NCI-H82 treated with DMSO at 0.1 percent for 48 hours (cell line): ENCODE data around the gene ANO8.
"Not testable (repeated sequence)": the region's sequence is repeated elsewhere in the genome, so short reads cannot be mapped to it uniquely, and the experiment has no call there.

Experiments used
- DNase-seq: peaks from one replicate; lab custom pipeline; 2025; ENCODE audit not compliant: unreplicated experiment; lab: John Stamatoyannopoulos, UW

Gene ANO8

DNA sequence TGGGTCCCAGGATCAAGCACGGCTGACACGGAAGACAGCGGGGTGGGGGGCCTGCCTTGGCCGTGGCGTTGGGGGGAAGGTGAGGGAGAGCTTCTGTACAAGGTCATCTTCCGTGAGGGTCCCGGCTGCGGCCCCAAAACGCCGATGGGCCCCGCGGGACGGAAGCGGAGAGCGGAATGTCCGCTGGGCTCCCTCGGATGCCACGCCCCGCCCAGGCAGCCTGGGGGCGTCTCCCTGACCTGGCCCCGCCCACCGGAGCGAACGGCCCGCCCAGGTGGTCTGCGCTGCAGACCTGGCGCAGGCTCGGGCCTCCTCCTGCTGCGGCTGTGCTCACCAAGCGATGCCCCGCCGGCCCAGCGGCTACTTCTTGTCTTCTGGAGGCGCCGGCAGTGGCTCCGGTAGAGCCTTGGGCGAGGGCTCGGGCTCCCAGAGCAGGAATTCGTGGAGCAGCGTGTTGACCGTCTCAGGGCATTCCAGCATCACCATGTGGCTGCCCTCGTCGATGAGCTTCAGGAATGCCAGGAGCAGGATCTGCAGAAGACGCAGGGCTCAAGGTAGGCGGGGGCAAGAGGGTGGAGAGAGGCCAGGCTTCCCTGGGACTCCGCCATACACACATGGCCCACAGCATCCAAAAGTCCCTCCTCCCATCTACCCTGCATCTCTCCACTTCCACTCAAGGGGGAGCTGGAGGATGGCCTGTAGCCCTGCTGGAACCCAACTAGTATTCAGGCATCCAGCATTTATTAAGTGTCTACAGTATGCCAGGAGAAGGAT lies 42.2 kb downstream of the ANO8 start:
- peak; percentile 90 for DNase-seq

DNA sequence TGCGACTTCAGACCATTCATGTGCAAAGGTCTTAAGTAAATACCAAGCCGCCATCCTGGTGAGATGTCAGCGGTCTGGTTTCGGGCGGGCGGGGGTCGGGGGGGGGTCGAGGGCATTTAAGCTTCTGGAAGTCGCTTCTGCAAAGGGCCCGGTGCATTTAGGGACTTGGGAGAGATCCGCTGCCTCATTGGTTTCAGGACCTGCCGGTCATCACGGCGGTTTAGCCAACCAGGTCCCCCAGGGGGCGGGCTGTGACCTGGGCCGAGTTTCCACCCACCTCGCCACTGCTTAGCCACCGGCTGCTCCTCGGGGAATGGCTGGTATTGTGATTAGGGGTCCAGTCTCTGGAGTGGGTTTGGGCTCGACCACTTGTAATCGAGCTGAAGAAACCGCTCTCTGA lies 45.2 kb downstream of the ANO8 start:
- peak; percentile 77 for DNase-seq

DNA sequence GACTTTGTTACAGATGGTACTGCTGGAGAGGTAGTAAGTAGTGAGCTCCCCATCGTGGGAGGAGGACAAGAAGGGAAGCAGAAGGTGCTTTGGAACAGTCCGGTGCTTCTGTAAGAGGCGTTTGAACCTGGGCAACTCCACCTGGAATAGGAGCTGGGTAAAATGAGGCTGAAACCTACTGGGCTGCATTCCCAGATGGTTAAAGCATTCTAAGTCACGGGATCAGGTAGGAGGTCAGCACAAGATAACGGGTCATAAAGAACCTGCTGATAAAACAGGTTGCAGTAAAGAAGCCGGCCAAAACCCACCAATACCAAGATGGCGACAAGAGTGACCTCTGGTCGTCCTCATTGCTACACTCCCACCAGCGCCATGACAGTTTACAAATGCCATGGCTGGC lies 47.9 kb downstream of the ANO8 start:
- DNase-seq = no peak

DNA sequence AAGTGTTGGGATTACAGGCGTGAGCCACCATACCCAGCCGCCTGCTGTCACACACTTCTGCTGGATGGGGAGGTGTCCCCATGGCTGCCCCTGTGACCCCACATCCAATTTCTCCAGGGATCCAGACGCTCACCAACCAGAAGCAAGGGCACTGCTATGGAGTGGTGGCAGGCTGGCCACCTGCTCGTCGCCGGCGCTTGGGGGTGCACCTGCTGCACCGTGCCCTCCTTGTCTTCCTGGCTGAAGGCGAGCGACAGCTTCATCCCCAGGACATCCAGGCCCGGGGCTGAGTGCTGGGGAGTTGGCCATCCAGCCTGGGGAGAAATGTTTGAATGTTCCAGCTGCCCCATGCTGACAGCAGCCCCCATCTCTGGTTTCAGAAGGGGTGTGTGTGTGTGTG lies 48.4 kb downstream of the ANO8 start:
- DNase-seq = no peak

DNA sequence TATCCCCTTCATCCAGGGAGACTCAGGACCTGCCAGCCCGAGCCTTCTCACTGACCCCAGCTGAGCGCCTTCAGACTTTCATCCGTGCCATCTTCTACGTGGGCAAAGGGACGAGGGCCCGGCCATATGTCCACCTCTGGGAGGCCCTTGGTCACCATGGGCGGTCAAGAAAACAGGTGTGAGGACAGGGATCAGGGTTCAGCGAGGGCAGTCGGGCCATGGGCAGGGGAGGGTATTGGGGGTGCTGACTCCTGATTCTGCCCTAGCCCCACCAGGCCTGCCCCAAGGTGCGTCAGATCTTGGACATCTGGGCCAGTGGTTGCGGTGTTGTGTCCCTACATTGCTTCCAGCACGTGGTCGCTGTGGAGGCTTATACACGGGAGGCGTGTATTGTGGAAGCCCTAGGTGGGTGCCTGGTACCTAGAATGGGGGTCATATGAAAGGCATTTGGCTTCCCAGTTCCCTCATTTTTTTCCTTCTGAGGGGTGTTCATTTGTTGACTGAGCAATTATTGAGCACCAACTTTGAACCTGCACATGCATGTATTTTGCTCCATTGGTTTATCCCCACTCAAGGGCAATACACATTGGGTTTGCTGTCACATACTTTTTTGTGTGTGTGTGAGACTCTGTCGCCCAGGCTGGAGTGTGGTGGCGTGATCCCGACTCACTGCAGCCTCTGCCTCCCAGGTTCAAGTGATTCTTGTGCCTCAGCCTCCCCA lies 49.1 kb downstream of the ANO8 start:
- no peak for DNase-seq

DNA sequence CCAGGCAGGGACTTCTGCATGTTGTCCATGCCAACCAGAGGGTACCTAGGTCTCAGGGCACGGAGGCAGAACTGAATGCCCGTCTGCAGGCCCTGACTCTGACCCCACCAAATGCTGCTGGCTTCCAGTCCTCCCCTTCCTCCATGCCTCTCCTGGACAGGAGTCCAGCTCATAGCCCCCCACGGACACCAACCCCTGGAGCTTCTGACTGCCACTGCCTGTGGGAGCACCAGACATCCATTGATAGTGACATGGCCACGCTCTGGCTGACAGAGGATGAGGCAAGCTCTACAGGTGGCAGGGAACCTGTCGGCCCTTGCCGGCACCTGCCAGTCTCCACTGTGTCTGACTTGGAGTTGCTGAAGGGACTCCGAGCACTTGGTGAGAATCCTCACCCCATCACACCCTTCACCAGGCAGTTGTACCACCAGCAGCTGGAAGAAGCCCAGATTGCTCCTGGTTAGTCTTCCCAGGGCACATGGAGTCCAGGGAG lies 51.1 kb downstream of the ANO8 start:
- DNase-seq = no peak

DNA sequence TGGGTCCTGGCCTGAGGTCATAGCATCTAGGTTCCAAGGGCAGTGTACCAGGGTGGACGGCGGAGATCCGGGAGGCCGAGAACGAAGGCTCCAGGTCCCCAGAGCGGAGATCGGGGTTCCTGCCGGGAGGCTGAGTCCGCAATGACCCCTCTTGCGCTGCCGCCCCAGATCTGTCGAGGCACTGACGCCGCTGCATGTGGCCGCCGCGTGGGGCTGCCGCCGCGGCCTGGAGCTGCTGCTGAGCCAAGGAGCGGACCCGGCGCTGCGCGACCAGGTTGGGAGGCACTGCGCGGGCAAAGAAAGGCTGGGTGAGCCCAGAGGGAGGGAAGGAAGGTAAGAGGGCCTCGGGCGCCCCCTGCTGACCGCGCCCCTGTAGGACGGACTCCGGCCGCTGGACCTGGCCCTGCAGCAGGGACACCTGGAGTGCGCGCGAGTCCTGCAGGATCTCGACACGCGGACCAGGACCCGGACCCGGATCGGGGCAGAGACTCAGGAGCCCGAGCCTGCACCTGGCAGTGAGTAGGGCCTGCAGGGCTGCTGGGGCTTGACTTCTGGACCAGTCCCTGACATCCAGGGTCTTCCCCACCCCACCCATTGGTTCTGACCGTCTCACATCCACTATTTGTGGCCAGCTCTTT lies 52.0 kb downstream of the ANO8 start:
- peak; percentile 85 for DNase-seq

DNA sequence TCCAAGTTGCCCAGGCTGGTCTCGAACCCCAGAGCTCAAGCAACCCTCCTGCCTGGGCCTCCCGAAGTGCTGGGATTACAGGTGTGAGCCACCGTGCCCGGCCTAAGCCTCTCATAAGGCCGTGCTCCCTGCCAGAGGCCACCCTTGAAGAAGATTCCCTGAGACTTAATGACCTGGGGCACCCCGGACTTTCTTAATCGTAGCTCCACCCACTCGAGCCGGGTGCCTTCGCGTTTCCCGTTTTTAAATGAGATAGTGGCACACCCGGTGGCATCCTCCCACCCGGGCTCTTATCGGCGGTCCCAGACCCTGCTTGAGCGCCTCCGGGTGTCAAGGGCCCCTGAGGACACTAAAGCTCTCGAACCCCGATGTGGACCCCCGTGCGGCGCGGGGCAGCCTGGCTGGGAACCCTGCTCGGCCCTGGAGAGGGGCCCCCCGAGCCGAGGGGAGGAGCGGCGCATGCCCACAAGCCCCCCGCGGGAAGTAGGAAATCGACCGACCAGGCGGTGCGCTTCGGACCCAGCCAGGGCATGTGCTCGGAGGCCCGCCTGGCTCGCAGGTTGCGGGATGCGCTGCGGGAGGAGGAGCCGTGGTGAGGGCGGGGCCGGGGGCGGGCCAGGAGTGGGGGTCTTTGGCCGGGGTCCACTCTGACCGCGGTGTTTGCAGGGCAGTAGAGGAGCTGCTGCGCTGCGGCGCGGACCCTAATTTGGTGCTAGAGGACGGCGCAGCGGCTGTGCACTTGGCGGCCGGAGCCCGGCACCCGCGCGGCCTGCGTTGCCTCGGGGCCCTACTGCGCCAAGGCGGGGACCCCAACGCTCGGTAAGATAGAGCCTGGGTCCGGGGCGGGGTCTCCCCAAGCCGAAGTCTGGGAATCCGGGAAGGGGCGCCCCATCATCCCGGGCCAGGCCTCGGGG lies 53.0 kb downstream of the ANO8 start, which contains the start of gene ANKLE1:
TSS of gene ANKLE1 (plus strand) at position 511 of the 914 bp plus-strand sequence. CDS start at position 531, 20 bp downstream.
- no peak for DNase-seq

DNA sequence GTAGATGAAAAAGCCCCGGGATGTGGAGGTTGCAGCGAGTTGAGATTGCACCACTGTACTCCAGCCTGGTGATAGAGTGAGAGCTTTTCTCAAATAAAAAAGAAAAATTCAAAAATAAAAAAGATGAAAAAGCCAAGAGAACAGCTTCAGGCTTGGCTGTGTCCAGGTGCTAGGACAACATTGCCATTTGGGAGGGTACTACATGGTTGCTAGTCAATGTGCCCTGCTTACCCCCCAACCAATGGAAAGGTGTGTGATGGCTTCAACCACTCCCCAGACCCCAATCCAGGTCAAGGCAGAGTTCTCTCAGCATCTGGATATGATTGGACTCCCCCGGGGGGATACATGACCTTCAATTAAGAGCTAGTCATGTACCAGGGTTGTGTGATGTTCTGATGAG lies 55.2 kb downstream of the ANO8 start:
- no peak for DNase-seq

DNA sequence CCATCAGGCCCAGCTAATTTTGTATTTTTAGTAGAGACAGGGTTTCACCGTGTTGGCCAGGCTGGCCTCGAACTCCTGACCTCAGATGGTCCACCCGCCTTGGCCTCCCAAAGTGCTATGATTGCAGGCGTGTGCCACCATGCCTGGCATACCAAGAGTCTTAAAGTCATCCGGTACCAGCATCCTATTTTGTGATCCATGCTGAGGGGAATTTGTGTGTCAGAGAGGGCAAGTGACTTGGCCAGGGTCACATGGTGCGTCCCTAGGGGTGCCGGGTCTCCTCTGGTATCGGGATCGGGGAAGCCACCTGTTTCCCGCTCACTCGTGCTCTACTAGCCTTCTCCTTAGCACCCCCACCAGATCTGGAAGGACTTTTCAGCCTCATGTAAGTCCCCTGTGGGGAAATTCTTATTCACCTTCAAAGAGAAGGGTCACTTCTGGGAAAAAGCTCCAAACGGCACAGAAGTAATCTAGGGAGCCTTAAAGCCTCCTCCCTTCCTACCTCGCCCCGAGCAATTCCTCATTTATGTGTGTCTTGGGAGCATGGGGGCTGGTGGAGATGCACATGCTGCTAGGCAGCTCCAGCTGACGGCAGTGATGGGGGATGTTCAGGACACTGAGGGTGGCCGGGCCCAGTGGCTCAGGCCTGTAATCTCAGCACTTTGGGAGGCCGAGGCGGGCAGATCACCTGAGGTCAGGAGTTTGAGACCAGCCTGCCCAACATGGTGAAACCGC lies 59.0 kb downstream of the ANO8 start:
- DNase-seq = no peak

DNA sequence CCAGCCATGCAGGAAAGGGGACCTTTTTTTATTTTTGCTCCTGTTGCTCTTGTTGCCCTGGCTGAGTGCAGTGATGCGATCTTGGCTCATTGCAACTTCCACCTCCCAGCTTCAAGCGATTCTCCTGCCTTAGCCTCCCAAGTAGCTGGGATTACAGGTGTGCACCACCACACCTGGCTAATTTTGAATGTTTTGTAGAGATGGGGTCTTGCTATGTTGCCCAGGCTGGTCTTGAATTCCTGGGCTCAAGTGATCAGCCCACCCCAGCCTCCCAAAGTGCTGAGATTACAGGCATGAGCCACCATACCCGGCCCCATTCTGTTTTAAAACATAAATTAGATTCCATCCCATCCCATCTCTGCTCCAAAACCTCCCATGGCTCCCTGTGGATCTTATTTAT lies 59.8 kb downstream of the ANO8 start:
- not testable (repeated sequence) for DNase-seq
